Measurements from ENCODE around the gene PCTP.

- TF ChIP-seq POLR2A (IDR thresholded peaks at IDR 0.05; ENCODE audit: low read depth, low read length) (no peak), CEBPB (IDR thresholded peaks at IDR 0.05; ENCODE audit: low read depth, low read length) (no peak), CTCF (conservative IDR thresholded peaks at IDR 0.05; ENCODE audit: low read depth, low read length) (no peak), BHLHE40 (IDR thresholded peaks at IDR 0.05; ENCODE audit: low read depth, low read length) (no peak), MXI1 (IDR thresholded peaks at IDR 0.05; ENCODE audit: borderline replicate concordance, low read depth, low read length) (no peak), USF2 (IDR thresholded peaks at IDR 0.05; ENCODE audit: low read depth, low read length) (no peak), FOS (IDR thresholded peaks at IDR 0.05; ENCODE audit: low read depth, low read length) (no peak), RAD21 (IDR thresholded peaks at IDR 0.05; ENCODE audit: low read length) (no peak), RFX5 (IDR thresholded peaks at IDR 0.05; ENCODE audit: low read depth, low read length) (no peak), MAZ (IDR thresholded peaks at IDR 0.05; ENCODE audit: borderline replicate concordance, low read depth, low read length) (no peak), SMC3 (IDR thresholded peaks at IDR 0.05; ENCODE audit: low read depth, low read length) (no peak), RCOR1 (IDR thresholded peaks at IDR 0.05; ENCODE audit: insufficient replicate concordance, low read length) (no peak)
These were observed 7.7 kb upstream of the PCTP start for GRCh38 chr17:55743103-55743679.

Measured in IMR-90 (cell line).